Upper lobe of right lung (tissue), 1 donor: ENCODE results near the gene SYNPR. TPM values are rescaled to one million over a fixed set of nuclear protein-coding genes. Genes with fewer than 3 reads are reported as not detected.

Source experiments
- ATAC-seq: fragments of 200-7000 bp; cut with Tn5 transposase; one replicate; pipeline ENCODE4 v1.9.1; 2020; ENCODE audit warnings: mild to moderate bottlenecking, moderate library complexity
- DNase-seq: peaks from one replicate; pipeline ENCODE4 v3.0.0-alpha.2; 2020
- H3K27ac ChIP-seq: fragments of 200-600 bp; one replicate; pipeline ENCODE4 v1.8.0; 2022
- H3K27me3 ChIP-seq: fragments of 200-600 bp; one replicate; pipeline ENCODE4 v1.8.0; 2022; ENCODE audit warnings: mild to moderate bottlenecking
- H3K36me3 ChIP-seq: fragments of 200-600 bp; one replicate; pipeline ENCODE4 v1.8.0; 2022
- H3K4me1 ChIP-seq: fragments of 200-600 bp; one replicate; pipeline ENCODE4 v1.8.0; 2022
- H3K4me3 ChIP-seq: fragments of 200-600 bp; one replicate; pipeline ENCODE4 v1.8.0; 2022; ENCODE audit warnings: mild to moderate bottlenecking
- H3K9me3 ChIP-seq: fragments of 200-600 bp; one replicate; pipeline ENCODE4 v1.8.0; 2022
- CTCF ChIP-seq: fragments of 200-600 bp; IDR thresholded peaks from one replicate; pipeline ENCODE4 v1.8.0; 2022; ENCODE audit warnings: antibody characterized with exemption
- intact Hi-C: fragments of 100-400 bp; cut with DNase I; formaldehyde crosslinking; loops from one replicate; pipeline ENCODE4 v1.11.0; 2022
- total RNA-seq: library from RNA; stranded (reverse); fragmentation: NEBNext Ultra II Directional; extraction: Animal tissue kit (Norgen Biotek cat#: 25700); gene quantifications from one replicate; pipeline ENCODE4 v1.2.1, GENCODE V29; 2021
- donor health status: DM: no; HTN: yes; CAD: no; lungs with severe emphysema.

Gene SYNPR
- total RNA-seq, 1 donor from 2014 or later, result not detected

- Histone ChIP-seq H3K4me3 (no peak overlapping the region), H3K4me1 (no peaks in the 10 kb centered on the region), H3K9me3 (no peaks in the 10 kb centered on the region), H3K27ac (no peak overlapping the region), H3K36me3 (no peaks in the 10 kb centered on the region), H3K27me3 (no peaks in the 10 kb centered on the region)
- intact Hi-C loops, result no loop called here
- ATAC-seq, result no peak
- DNase-seq, result no peak
- TF ChIP-seq CTCF, result no peak
Observed at GRCh38 chr3:63441262-63441661, 163.2 kb downstream of the SYNPR start.

GRCh38 chr3:63442918-63443317, 164.8 kb downstream of the SYNPR start:
- DNase-seq (no peak), ATAC-seq (no peak)
- Histone ChIP-seq H3K27me3 (no peaks in the 10 kb centered on the region), H3K36me3 (no peaks in the 10 kb centered on the region), H3K4me1 (no peaks in the 10 kb centered on the region), H3K27ac (no peak overlapping the region), H3K4me3 (no peak overlapping the region), H3K9me3 (no peaks in the 10 kb centered on the region)
- intact Hi-C loops, result no loop called here
- no peak for TF ChIP-seq CTCF

GRCh38 chr3:63450023-63450422, 171.9 kb downstream of the SYNPR start:
- H3K9me3 ChIP-seq, result no peaks in the 10 kb centered on the region
- no peak overlapping the region for H3K27ac ChIP-seq
- H3K36me3 ChIP-seq, result no peaks in the 10 kb centered on the region
- no peak for TF ChIP-seq CTCF
- DNase-seq, result no peak
- ATAC-seq, result peak; percentile 86
- H3K27me3 ChIP-seq, result no peaks in the 10 kb centered on the region
- no peaks in the 10 kb centered on the region for H3K4me1 ChIP-seq
- H3K4me3 ChIP-seq, result no peak overlapping the region
- intact Hi-C loops, result no loop called here

GRCh38 chr3:63450634-63451363, 172.7 kb downstream of the SYNPR start:
- intact Hi-C loops, result no loop called here
- DNase-seq (no peak), ATAC-seq (no peak)

GRCh38 chr3:63456901-63457300, 178.8 kb downstream of the SYNPR start:
- DNase-seq, result no peak
- H3K9me3 ChIP-seq, result no peaks in the 10 kb centered on the region
- TF ChIP-seq CTCF, result no peak
- H3K27me3 ChIP-seq, result no peaks in the 10 kb centered on the region
- H3K4me1 ChIP-seq, result no peaks in the 10 kb centered on the region
- H3K27ac ChIP-seq, result no peak overlapping the region
- ATAC-seq, result peak; percentile 68
- H3K36me3 ChIP-seq, result no peaks in the 10 kb centered on the region
- intact Hi-C loops, result no loop called here
- no peak overlapping the region for H3K4me3 ChIP-seq

More at GRCh38 chr3:63450634-63451363, 172.7 kb downstream of the SYNPR start:
- no peaks in the 10 kb centered on the region for H3K27me3 ChIP-seq
- no peak overlapping the region for H3K27ac ChIP-seq
- no peak for TF ChIP-seq CTCF
- no peaks in the 10 kb centered on the region for H3K36me3 ChIP-seq
- no peak overlapping the region for H3K4me3 ChIP-seq
- no peaks in the 10 kb centered on the region for H3K4me1 ChIP-seq
- no peaks in the 10 kb centered on the region for H3K9me3 ChIP-seq
